ENCODE results near the gene CBX4. TPM values are rescaled to one million over a fixed set of nuclear protein-coding genes. Genes with fewer than 3 reads are reported as not detected.

Gene CBX4
- total RNA-seq, 1 donor from 2014 or later: 39.6 TPM

- H3K36me3 Mint-ChIP-seq: no peaks in the 10 kb centered on the region
- no peak for TF ChIP-seq CTCF (conservative IDR thresholded peaks at IDR 0.05)
- H3K27me3 Mint-ChIP-seq: peaks cover 7% of the 10 kb centered on the region
- DNase-seq (ENCODE audit: extremely low spot score, unreplicated experiment): no peak
- peaks cover 43% of the 10 kb centered on the region for H3K4me1 Mint-ChIP-seq (ENCODE audit: unreplicated experiment)
- no peaks in the 10 kb centered on the region for H3K9me3 Mint-ChIP-seq
- H3K4me3 Mint-ChIP-seq: peak overlapping the region; percentile 13
- H3K27ac Mint-ChIP-seq: peak overlapping the region; percentile 85
Measured at GRCh38 chr17:79850571-79851460, 11.6 kb upstream of the CBX4 start.

GRCh38 chr17:79849953-79850352 lies 10.7 kb upstream of the CBX4 start:
- no peak overlapping the region for H3K4me3 Mint-ChIP-seq
- H3K9me3 Mint-ChIP-seq: no peaks in the 10 kb centered on the region
- no peak for TF ChIP-seq CTCF (conservative IDR thresholded peaks at IDR 0.05)
- H3K36me3 Mint-ChIP-seq: no peaks in the 10 kb centered on the region
- no peak overlapping the region for H3K27ac Mint-ChIP-seq
- H3K27me3 Mint-ChIP-seq: peaks cover 10% of the 10 kb centered on the region
- H3K4me1 Mint-ChIP-seq (ENCODE audit: unreplicated experiment): peaks cover 50% of the 10 kb centered on the region
- no peak for DNase-seq (ENCODE audit: extremely low spot score, unreplicated experiment)

- TF ChIP-seq CTCF (conservative IDR thresholded peaks at IDR 0.05): no peak
- H3K4me1 Mint-ChIP-seq (ENCODE audit: unreplicated experiment): peaks cover 48% of the 10 kb centered on the region
- no peaks in the 10 kb centered on the region for H3K9me3 Mint-ChIP-seq
- H3K4me3 Mint-ChIP-seq: no peak overlapping the region
- DNase-seq (ENCODE audit: extremely low spot score, unreplicated experiment): no peak
- peaks cover 13% of the 10 kb centered on the region for H3K27me3 Mint-ChIP-seq
- H3K36me3 Mint-ChIP-seq: no peaks in the 10 kb centered on the region
- no peak overlapping the region for H3K27ac Mint-ChIP-seq
Measured at GRCh38 chr17:79848370-79848766, 9.1 kb upstream of the CBX4 start.

GRCh38 chr17:79847698-79848369 lies 8.6 kb upstream of the CBX4 start:
- Mint-ChIP-seq H3K27ac (no peak overlapping the region), H3K4me3 (no peak overlapping the region), H3K36me3 (no peaks in the 10 kb centered on the region), H3K9me3 (no peaks in the 10 kb centered on the region), H3K27me3 (peaks cover 16% of the 10 kb centered on the region), H3K4me1 (ENCODE audit: unreplicated experiment) (peaks cover 50% of the 10 kb centered on the region)
- TF ChIP-seq CTCF (conservative IDR thresholded peaks at IDR 0.05): no peak
- no peak for DNase-seq (ENCODE audit: extremely low spot score, unreplicated experiment)

- DNase-seq (ENCODE audit: extremely low spot score, unreplicated experiment): no peak
- peak overlapping the region; percentile 87 for H3K27ac Mint-ChIP-seq
- H3K4me1 Mint-ChIP-seq (ENCODE audit: unreplicated experiment): peaks cover 41% of the 10 kb centered on the region
- no peaks in the 10 kb centered on the region for H3K36me3 Mint-ChIP-seq
- peak overlapping the region; percentile 83 for H3K4me3 Mint-ChIP-seq
- H3K27me3 Mint-ChIP-seq: peaks cover 37% of the 10 kb centered on the region
- TF ChIP-seq CTCF (conservative IDR thresholded peaks at IDR 0.05): no peak
- no peaks in the 10 kb centered on the region for H3K9me3 Mint-ChIP-seq
Measured at GRCh38 chr17:79845601-79845949, 6.3 kb upstream of the CBX4 start.

Data from type B pancreatic cell (in vitro differentiated cells).